PFSK-1 (cell line): ENCODE measurements around the gene CARNS1.

Experiments used
- FOXP2 ChIP-seq: optimal IDR thresholded peaks from 2 replicates; pipeline ENCODE3; 2011; ENCODE audit warnings: borderline replicate concordance, control low read depth, inconsistent platforms; ENCODE audit not compliant: insufficient read depth; ENCODE audit errors: extremely low read length, extremely low read depth
- POLR2AphosphoS5 ChIP-seq: IDR thresholded peaks from 2 replicates; pipeline ENCODE4 v1.6.1; 2012; ENCODE audit warnings: low read depth, mild to moderate bottlenecking, control low read depth, low read length, moderate library complexity
- REST ChIP-seq, 2 experiments: IDR thresholded peaks; 2 replicates each; pipeline versions ENCODE4 v1.6.1 to v1.8.0; 2011 to 2012; ENCODE audit warnings: low read depth in 2 of 2, low read length in 2 of 2, control low read depth in 1 of 2, inconsistent platforms in 1 of 2, mild to moderate bottlenecking in 1 of 2, moderate library complexity in 1 of 2; ENCODE audit not compliant: insufficient read depth in 1 of 2
- SIN3A ChIP-seq: IDR thresholded peaks from 2 replicates; pipeline ENCODE4 v1.6.1; 2012; ENCODE audit warnings: mild to moderate bottlenecking, low read length, moderate library complexity, borderline replicate concordance; ENCODE audit not compliant: insufficient read depth
- TAF1 ChIP-seq: IDR thresholded peaks from 2 replicates; pipeline ENCODE4 v1.6.1; 2012; ENCODE audit warnings: low read length, control low read depth, borderline replicate concordance; ENCODE audit not compliant: insufficient read depth

Gene CARNS1

GRCh38 chr11:67468056-67468455 lies 52.6 kb downstream of the CARNS1 start:
- TF ChIP-seq TAF1 (no peak), SIN3A (no peak), FOXP2 (no peak), POLR2AphosphoS5 (no peak), REST (IDR thresholded peaks at IDR 0.05; ENCODE audit: insufficient read depth in 1 of 2, low read depth in 2 of 2, low read length in 2 of 2) (no peak)

- TF ChIP-seq TAF1 (no peak), REST (IDR thresholded peaks at IDR 0.05; ENCODE audit: insufficient read depth in 1 of 2, low read depth in 2 of 2, low read length in 2 of 2) (no peak), POLR2AphosphoS5 (no peak), SIN3A (no peak), FOXP2 (no peak)
Observed at GRCh38 chr11:67468456-67468758, 52.9 kb downstream of the CARNS1 start.

- TF ChIP-seq REST (IDR thresholded peaks at IDR 0.05; ENCODE audit: insufficient read depth in 1 of 2, low read depth in 2 of 2, low read length in 2 of 2) = 0 out of 4 replicates have a peak, but pooled peaks of 1 of the 2 experiments have one; percentile 27
- peak; percentile 60; the same call in 1 of the 2 replicates for TF ChIP-seq SIN3A
- TF ChIP-seq TAF1 = 0 out of 2 replicates have a peak, but pooled peaks have one; percentile 75
- peak; percentile 83 for TF ChIP-seq FOXP2
- TF ChIP-seq POLR2AphosphoS5 = peak; percentile 84
Observed at GRCh38 chr11:67468759-67469507, 53.5 kb downstream of the CARNS1 start, which contains the start of gene TMEM134. Gene TMEM134, minus strand, starts transcription at chr11:67469251. Its CDS starts 59 bp downstream, at chr11:67469192.

- TF ChIP-seq POLR2AphosphoS5 = no peak
Observed at GRCh38 chr11:67469508-67469811, 54.0 kb downstream of the CARNS1 start.

- TF ChIP-seq POLR2AphosphoS5 (no peak), SIN3A (no peak), REST (IDR thresholded peaks at IDR 0.05; ENCODE audit: insufficient read depth in 1 of 2, low read depth in 2 of 2, low read length in 2 of 2) (no peak), FOXP2 (no peak), TAF1 (no peak)
Observed at GRCh38 chr11:67470337-67471002, 55.0 kb downstream of the CARNS1 start.
